Neural cell (in vitro differentiated cells): ENCODE results near the gene TECPR2.

Experiments used
- RAD21 ChIP-seq: fragments of 450-650 bp; conservative IDR thresholded peaks from 2 replicates; pipeline ENCODE4 v1.6.1; 2014; ENCODE audit warnings: antibody characterized with exemption, mild to moderate bottlenecking, moderate library complexity
- TF ChIP-seq, protein P1 (sequence below): fragments of 450-650 bp; IDR thresholded peaks from 2 replicates; pipeline ENCODE4 v1.5.1; 2014; ENCODE audit warnings: antibody characterized with exemption, mild to moderate bottlenecking, moderate library complexity; ENCODE audit not compliant: poor library complexity, severe bottlenecking

DNA sequence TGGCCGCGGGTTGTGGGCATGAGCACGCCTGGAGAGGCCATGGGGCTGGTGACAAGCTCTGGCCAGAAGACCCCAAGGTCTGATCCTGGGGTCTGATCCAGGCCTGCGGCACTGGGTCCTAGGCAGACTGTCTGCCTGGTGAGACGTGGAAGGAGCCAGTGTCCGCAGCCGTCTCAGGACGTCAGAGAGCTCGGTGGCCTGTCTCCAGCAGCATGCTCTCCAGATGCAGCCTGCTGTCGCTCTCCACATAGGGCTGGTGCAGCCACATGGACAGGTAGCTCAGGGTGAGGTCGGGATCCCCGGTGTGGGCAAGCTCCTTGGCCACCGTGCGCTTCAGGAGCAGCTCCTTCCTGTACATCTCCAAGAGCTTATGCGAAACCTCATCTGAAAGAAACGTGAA, 14.4 kb upstream of the TECPR2 start:
- TF ChIP-seq, protein P1, sequence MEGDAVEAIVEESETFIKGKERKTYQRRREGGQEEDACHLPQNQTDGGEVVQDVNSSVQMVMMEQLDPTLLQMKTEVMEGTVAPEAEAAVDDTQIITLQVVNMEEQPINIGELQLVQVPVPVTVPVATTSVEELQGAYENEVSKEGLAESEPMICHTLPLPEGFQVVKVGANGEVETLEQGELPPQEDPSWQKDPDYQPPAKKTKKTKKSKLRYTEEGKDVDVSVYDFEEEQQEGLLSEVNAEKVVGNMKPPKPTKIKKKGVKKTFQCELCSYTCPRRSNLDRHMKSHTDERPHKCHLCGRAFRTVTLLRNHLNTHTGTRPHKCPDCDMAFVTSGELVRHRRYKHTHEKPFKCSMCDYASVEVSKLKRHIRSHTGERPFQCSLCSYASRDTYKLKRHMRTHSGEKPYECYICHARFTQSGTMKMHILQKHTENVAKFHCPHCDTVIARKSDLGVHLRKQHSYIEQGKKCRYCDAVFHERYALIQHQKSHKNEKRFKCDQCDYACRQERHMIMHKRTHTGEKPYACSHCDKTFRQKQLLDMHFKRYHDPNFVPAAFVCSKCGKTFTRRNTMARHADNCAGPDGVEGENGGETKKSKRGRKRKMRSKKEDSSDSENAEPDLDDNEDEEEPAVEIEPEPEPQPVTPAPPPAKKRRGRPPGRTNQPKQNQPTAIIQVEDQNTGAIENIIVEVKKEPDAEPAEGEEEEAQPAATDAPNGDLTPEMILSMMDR = no peak
- no peak for TF ChIP-seq RAD21
